ENCODE results near the gene C6.
"Not testable (repeated sequence)": the region's sequence is repeated elsewhere in the genome, so short reads cannot be mapped to it uniquely, and the experiment has no call there.

C6 gene

GRCh38 chr5:41186143-41186542, 27.2 kb downstream of the C6 start:
- no peak for DNase-seq (ENCODE audit: low spot score in 2 of 2)
- no peaks in the 10 kb centered on the region for H3K4me1 Mint-ChIP-seq

GRCh38 chr5:41183331-41183730, 30.0 kb downstream of the C6 start:
- not testable (repeated sequence) for DNase-seq (ENCODE audit: low spot score in 2 of 2); H3K36me3 Mint-ChIP-seq; H3K4me1 Mint-ChIP-seq; H3K27ac Mint-ChIP-seq; ATAC-seq (ENCODE audit: low read depth); H3K9me3 Mint-ChIP-seq; H3K27me3 Mint-ChIP-seq; H3K4me3 Mint-ChIP-seq

More at GRCh38 chr5:41186143-41186542, 27.2 kb downstream of the C6 start:
- Mint-ChIP-seq H3K4me3 (no peak overlapping the region), H3K27ac (no peak overlapping the region), H3K36me3 (no peaks in the 10 kb centered on the region), H3K27me3 (no peaks in the 10 kb centered on the region), H3K9me3 (peaks cover 2% of the 10 kb centered on the region)
- ATAC-seq (ENCODE audit: low read depth) = no peak

- H3K4me1 Mint-ChIP-seq = no peaks in the 10 kb centered on the region
- no peaks in the 10 kb centered on the region for H3K36me3 Mint-ChIP-seq
- no peak overlapping the region for H3K4me3 Mint-ChIP-seq
- ATAC-seq (ENCODE audit: low read depth) (no peak), DNase-seq (ENCODE audit: low spot score in 2 of 2) (no peak)
- no peak overlapping the region for H3K27ac Mint-ChIP-seq
- H3K9me3 Mint-ChIP-seq = no peaks in the 10 kb centered on the region
- no peaks in the 10 kb centered on the region for H3K27me3 Mint-ChIP-seq
Measured at GRCh38 chr5:41182666-41183065, 30.7 kb downstream of the C6 start.

GRCh38 chr5:41181691-41182564, 31.4 kb downstream of the C6 start:
- Mint-ChIP-seq H3K36me3 (no peaks in the 10 kb centered on the region), H3K4me3 (no peak overlapping the region), H3K9me3 (no peaks in the 10 kb centered on the region), H3K27ac (no peak overlapping the region), H3K4me1 (no peaks in the 10 kb centered on the region), H3K27me3 (no peaks in the 10 kb centered on the region)
- no peak for ATAC-seq (ENCODE audit: low read depth)
- DNase-seq (ENCODE audit: low spot score in 2 of 2) = no peak

- Mint-ChIP-seq H3K9me3 (peaks cover 2% of the 10 kb centered on the region), H3K36me3 (no peaks in the 10 kb centered on the region), H3K27me3 (no peaks in the 10 kb centered on the region), H3K27ac (no peak overlapping the region), H3K4me1 (no peaks in the 10 kb centered on the region), H3K4me3 (no peak overlapping the region)
- ATAC-seq (ENCODE audit: low read depth) (no peak), DNase-seq (ENCODE audit: low spot score in 2 of 2) (no peak)
Measured at GRCh38 chr5:41176952-41177351, 36.4 kb downstream of the C6 start.

GRCh38 chr5:41172012-41172411, 41.3 kb downstream of the C6 start:
- no peak overlapping the region for H3K27ac Mint-ChIP-seq
- H3K9me3 Mint-ChIP-seq = peaks cover 4% of the 10 kb centered on the region
- DNase-seq (ENCODE audit: low spot score in 2 of 2) = no peak
- no peaks in the 10 kb centered on the region for H3K27me3 Mint-ChIP-seq
- no peaks in the 10 kb centered on the region for H3K4me1 Mint-ChIP-seq
- ATAC-seq (ENCODE audit: low read depth) = no peak
- H3K36me3 Mint-ChIP-seq = no peaks in the 10 kb centered on the region
- H3K4me3 Mint-ChIP-seq = no peak overlapping the region

GRCh38 chr5:41161271-41161670, 52.1 kb downstream of the C6 start:
- ATAC-seq (ENCODE audit: low read depth) (no peak), DNase-seq (ENCODE audit: low spot score in 2 of 2) (no peak)
- no peak overlapping the region for H3K27ac Mint-ChIP-seq
- no peaks in the 10 kb centered on the region for H3K4me1 Mint-ChIP-seq
- H3K9me3 Mint-ChIP-seq = no peaks in the 10 kb centered on the region
- H3K4me3 Mint-ChIP-seq = no peak overlapping the region
- no peaks in the 10 kb centered on the region for H3K36me3 Mint-ChIP-seq
- no peaks in the 10 kb centered on the region for H3K27me3 Mint-ChIP-seq

GRCh38 chr5:41157272-41157894, 55.9 kb downstream of the C6 start:
- ATAC-seq (ENCODE audit: low read depth) = no peak
- Mint-ChIP-seq H3K27me3 (no peaks in the 10 kb centered on the region), H3K36me3 (no peaks in the 10 kb centered on the region), H3K4me3 (no peak overlapping the region), H3K9me3 (no peaks in the 10 kb centered on the region), H3K4me1 (no peaks in the 10 kb centered on the region), H3K27ac (no peak overlapping the region)
- no peak for DNase-seq (ENCODE audit: low spot score in 2 of 2)

- Mint-ChIP-seq H3K9me3 (no peaks in the 10 kb centered on the region), H3K27ac (no peak overlapping the region), H3K27me3 (no peaks in the 10 kb centered on the region), H3K36me3 (no peaks in the 10 kb centered on the region), H3K4me1 (no peaks in the 10 kb centered on the region), H3K4me3 (no peak overlapping the region)
- ATAC-seq (ENCODE audit: low read depth) (no peak), DNase-seq (ENCODE audit: low spot score in 2 of 2) (no peak)
Measured at GRCh38 chr5:41156739-41157138, 56.6 kb downstream of the C6 start.

GRCh38 chr5:41154491-41154890, 58.8 kb downstream of the C6 start:
- H3K36me3 Mint-ChIP-seq = no peaks in the 10 kb centered on the region
- ATAC-seq (ENCODE audit: low read depth) = no peak
- no peaks in the 10 kb centered on the region for H3K27me3 Mint-ChIP-seq
- no peak for DNase-seq (ENCODE audit: low spot score in 2 of 2)
- H3K4me3 Mint-ChIP-seq = no peak overlapping the region
- H3K4me1 Mint-ChIP-seq = no peaks in the 10 kb centered on the region
- no peak overlapping the region for H3K27ac Mint-ChIP-seq
- no peaks in the 10 kb centered on the region for H3K9me3 Mint-ChIP-seq

- H3K9me3 Mint-ChIP-seq = no peaks in the 10 kb centered on the region
- no peak overlapping the region for H3K27ac Mint-ChIP-seq
- no peak for DNase-seq (ENCODE audit: low spot score in 2 of 2)
- ATAC-seq (ENCODE audit: low read depth) = no peak
- H3K4me3 Mint-ChIP-seq = no peak overlapping the region
- no peaks in the 10 kb centered on the region for H3K36me3 Mint-ChIP-seq
- H3K27me3 Mint-ChIP-seq = no peaks in the 10 kb centered on the region
- no peaks in the 10 kb centered on the region for H3K4me1 Mint-ChIP-seq
Measured at GRCh38 chr5:41151564-41151963, 61.8 kb downstream of the C6 start.

GRCh38 chr5:41148448-41148847, 64.9 kb downstream of the C6 start:
- H3K4me3 Mint-ChIP-seq = no peak overlapping the region
- no peak for ATAC-seq (ENCODE audit: low read depth)
- no peaks in the 10 kb centered on the region for H3K27me3 Mint-ChIP-seq
- DNase-seq (ENCODE audit: low spot score in 2 of 2) = no peak
- no peaks in the 10 kb centered on the region for H3K4me1 Mint-ChIP-seq
- H3K9me3 Mint-ChIP-seq = no peaks in the 10 kb centered on the region
- H3K27ac Mint-ChIP-seq = no peak overlapping the region
- no peaks in the 10 kb centered on the region for H3K36me3 Mint-ChIP-seq

GRCh38 chr5:41145306-41145705, 68.0 kb downstream of the C6 start:
- Mint-ChIP-seq H3K4me1 (no peaks in the 10 kb centered on the region), H3K27ac (no peak overlapping the region), H3K9me3 (no peaks in the 10 kb centered on the region), H3K36me3 (no peaks in the 10 kb centered on the region), H3K27me3 (no peaks in the 10 kb centered on the region), H3K4me3 (no peak overlapping the region)
- ATAC-seq (ENCODE audit: low read depth) (no peak), DNase-seq (ENCODE audit: low spot score in 2 of 2) (no peak)

GRCh38 chr5:41143131-41143901, 70.0 kb downstream of the C6 start:
- Mint-ChIP-seq H3K27ac (no peak overlapping the region), H3K27me3 (no peaks in the 10 kb centered on the region), H3K9me3 (no peaks in the 10 kb centered on the region), H3K36me3 (no peaks in the 10 kb centered on the region), H3K4me1 (no peaks in the 10 kb centered on the region), H3K4me3 (no peak overlapping the region)
- ATAC-seq (ENCODE audit: low read depth) (no peak), DNase-seq (ENCODE audit: low spot score in 2 of 2) (no peak)
